Measurements from ENCODE around the gene TRAK1.
"Not testable (repeated sequence)": the region's sequence is repeated elsewhere in the genome, so short reads cannot be mapped to it uniquely, and the experiment has no call there.

TRAK1 gene

GRCh38 chr3:42098171-42098570, 7.0 kb downstream of the TRAK1 start:
- no peak for DNase-seq

- no peak for DNase-seq
Observed at GRCh38 chr3:42099020-42099765, 8.0 kb downstream of the TRAK1 start.

GRCh38 chr3:42101048-42101447, 9.9 kb downstream of the TRAK1 start:
- DNase-seq, result no peak

- DNase-seq, result no peak
Observed at GRCh38 chr3:42101481-42101880, 10.3 kb downstream of the TRAK1 start.

DNA sequence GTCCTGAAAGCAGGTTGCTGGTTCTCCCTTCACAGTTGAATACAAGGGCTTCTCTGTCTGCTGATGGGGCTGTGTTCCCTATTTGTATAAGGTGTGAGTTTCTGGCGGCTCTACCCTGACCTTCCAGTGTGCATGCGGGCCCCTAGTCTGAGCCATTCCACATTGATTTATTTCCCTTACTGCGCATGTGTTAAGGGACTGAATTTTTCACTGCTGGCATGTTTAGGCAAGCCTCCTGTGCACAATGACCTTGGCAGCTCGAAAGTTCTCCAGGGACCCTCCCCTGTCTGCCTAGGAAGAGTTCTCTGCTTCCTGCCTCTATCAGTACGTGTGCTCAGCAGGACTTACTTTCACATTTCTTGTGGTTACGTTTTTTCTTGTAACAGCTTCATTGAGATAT, 11.4 kb downstream of the TRAK1 start:
- DNase-seq, result no peak

GRCh38 chr3:42103921-42104665, 12.9 kb downstream of the TRAK1 start:
- DNase-seq, result not testable (repeated sequence)

- DNase-seq, result not testable (repeated sequence)
Observed at GRCh38 chr3:42105994-42106393, 14.8 kb downstream of the TRAK1 start.

GRCh38 chr3:42106646-42107045, 15.5 kb downstream of the TRAK1 start:
- DNase-seq, result no peak

DNA sequence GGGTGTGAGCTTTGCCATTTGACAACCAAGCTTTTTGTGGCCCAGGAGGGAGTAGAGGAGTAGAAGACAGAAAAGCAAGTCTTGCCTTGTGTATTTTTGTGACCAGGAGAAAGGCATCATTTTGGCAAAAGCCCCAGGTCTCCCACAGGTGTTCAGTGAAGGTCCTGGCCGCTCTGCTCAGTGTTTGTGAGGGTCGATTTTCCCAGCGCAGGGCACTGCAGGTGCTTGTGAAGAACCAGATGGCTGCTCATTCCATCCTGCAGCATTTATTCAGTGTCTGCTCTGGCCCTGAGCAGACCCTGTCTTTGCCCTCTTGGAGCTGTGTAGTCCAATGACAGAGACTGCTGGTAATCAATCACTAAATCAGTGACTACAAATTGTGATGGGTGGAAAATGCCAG, 19.5 kb downstream of the TRAK1 start:
- DNase-seq, result no peak

GRCh38 chr3:42114130-42114725, 23.1 kb downstream of the TRAK1 start:
- DNase-seq, result no peak

DNA sequence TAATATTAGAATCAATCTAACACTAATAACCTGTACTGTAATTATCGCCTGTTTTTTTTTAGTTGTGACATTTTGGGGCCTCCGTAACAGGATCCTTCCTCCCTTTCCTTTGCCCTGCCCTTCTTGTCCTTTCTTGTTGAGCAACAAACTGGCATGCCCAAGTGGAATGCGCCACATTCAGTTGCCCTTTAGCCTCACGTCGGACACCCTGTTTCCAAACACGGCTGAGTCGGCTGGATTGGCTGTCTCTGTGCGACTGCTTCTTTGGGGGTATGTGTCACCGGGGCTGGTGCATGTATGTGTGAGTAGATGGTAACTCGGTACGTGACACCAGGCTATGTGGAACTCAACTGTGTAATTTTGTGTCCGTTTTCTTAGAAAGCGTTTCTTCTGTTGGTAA, 24.1 kb downstream of the TRAK1 start:
- no peak for DNase-seq

- DNase-seq, result no peak
Observed at GRCh38 chr3:42115946-42116345, 24.8 kb downstream of the TRAK1 start.

- DNase-seq, result no peak
Observed at GRCh38 chr3:42116466-42116865, 25.3 kb downstream of the TRAK1 start.

GRCh38 chr3:42117175-42118008, 26.2 kb downstream of the TRAK1 start:
- no peak for DNase-seq

GRCh38 chr3:42118762-42119361, 27.7 kb downstream of the TRAK1 start:
- DNase-seq, result no peak

DNA sequence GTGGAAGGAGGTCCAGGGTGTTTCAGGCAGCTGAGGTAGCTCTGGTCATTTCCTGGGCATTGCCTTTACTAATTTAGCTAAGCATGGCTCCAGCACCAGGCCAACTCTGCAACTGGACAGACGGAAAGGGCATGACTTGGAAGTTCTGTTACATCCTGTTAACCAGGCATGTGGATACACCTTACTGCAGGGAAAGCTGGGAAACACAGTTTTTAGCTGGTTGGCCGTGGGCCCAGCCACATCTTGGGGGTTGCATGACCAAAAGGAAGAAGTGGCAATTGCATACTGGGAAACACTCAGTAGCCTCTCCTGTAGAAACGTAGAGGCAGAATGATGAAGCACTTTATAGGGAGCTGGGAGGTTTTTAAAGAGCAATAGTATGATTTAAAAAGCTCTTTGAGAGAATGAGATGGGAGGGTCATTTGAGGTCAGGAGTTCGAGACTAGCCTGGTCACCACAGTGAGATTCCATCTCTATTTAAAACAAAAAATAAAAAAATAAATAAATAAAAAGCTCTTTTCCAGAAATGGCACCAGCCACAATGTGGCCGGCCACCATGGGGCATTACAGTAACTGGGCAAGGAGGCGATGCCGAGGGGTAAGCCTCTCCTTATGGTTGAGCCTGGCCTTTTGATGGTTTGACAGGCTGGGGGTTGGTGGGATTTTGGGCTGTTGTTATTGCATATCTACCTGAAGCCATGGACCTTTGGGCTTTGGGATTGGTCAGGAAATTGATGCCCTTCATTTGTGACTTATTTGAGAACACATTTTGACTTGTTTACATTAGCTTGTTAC, 28.6 kb downstream of the TRAK1 start:
- no peak for DNase-seq

- no peak for DNase-seq
Observed at GRCh38 chr3:42120866-42121265, 29.7 kb downstream of the TRAK1 start.

GRCh38 chr3:42122261-42123011, 31.3 kb downstream of the TRAK1 start:
- DNase-seq, result no peak

DNA sequence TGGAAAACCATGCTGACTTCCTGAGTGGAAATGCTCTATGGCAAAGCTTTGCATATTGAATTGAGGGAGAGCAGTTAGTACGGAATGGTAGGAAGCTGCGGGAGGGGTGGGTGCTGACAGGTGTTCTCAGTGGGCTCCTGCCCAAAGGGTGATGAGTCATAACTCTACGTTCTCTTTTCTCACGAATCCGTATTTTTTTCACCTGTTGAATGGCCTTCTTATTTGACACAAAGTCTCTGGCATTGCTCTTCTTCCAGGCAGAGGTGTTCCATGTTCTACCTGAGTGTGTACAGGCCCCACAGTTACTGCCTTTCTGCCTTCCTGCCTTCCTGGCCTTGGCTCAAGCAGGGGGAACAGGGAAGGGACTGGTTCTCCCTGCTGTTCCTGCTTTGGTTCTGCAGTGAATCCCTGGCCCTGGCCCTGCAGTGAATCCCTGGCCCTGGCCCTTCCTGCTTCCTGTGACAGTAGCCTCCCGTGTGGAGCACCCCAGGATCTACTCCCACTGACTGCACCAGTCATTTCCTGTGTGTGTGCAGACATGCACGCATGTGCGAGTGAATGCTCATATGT, 31.9 kb downstream of the TRAK1 start:
- DNase-seq, result no peak

- DNase-seq, result no peak
Observed at GRCh38 chr3:42123824-42124658, 32.9 kb downstream of the TRAK1 start.

Data from activated CD4-positive, CD25-positive, alpha-beta regulatory T cell (primary cell).